ENCODE measurements around the gene MRPL36.
A peak's percentile ranks its signal among the peaks of the same experiment; 100 is the strongest.

The MRPL36 gene

DNA sequence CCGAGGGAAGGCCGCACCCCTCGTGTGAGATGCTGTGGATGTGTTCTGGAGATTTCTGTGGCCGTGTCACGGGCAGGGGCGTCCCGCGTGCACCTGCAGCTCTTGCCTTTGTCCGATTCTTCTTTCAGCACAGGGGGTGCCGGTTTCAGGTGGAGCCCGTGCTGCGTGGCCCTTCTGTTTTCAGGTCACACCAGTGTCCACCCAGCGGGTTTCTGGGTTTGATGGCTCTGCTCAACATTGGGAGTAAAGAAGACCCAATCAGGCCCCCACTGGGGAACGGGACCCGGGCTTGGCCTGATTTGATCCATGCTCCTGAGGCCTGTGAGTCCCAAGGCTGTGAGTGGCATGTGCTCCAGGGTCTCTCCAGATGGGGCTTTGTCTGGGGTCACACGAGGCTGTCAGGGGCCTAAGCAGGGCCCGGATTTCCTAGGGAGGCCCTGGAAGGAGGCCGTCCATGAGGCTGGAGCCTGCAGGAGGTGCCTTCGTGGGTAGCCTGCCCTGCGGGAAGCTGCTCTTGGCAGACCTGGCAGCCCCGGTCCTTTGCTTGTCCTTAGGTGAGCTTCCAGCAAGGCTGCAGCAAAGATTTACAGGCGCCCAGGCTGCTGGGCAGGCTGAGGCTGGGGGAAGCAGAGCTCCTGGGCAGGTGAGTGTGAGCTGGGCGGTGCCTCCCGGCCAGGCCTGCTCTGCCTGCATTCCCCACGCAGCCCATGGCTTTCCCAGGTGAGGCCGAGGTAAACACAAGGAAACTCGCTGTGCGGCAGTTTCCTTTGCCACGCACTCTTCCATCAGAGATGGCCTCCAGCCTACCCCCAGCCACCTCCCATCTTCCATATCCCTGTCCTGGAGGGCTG is 12.8 kb downstream of the MRPL36 start:
- ATAC-seq: no peak
- no peaks in the 10 kb centered on the region for H3K9me3 Mint-ChIP-seq
- DNase-seq (ENCODE audit: low spot score in 2 of 2): no peak
- H3K4me1 Mint-ChIP-seq: peaks cover 61% of the 10 kb centered on the region
- H3K4me3 Mint-ChIP-seq: no peak overlapping the region
- H3K27ac Mint-ChIP-seq: no peak overlapping the region
- no peaks in the 10 kb centered on the region for H3K36me3 Mint-ChIP-seq

DNA sequence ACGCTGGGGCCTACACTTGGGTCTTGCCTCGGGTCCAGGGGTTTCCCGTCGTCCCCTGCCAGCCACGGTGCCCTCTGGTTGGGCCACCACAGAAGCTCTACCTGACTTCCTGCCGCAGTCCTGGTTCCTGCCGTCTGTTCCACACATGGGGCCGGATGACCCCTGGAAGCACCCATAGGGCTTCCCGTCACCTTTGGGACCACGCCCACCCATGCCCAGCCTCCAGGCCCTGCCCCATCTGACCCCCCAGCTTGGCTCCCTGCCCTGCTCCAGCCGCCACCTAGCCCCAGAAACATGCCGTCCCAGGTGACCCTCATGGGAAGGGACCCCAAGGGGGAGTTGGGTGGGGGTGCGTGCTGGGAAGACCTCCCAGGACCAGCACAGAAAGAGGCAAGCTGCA is 13.7 kb downstream of the MRPL36 start:
- no peak for ATAC-seq
- H3K27ac Mint-ChIP-seq: peak overlapping the region; percentile 67

GRCh38 chr5:1785062-1785461 is 14.6 kb downstream of the MRPL36 start:
- Mint-ChIP-seq H3K36me3 (no peaks in the 10 kb centered on the region), H3K4me1 (peaks cover 45% of the 10 kb centered on the region), H3K4me3 (no peak overlapping the region), H3K27ac (no peak overlapping the region), H3K9me3 (no peaks in the 10 kb centered on the region)
- ATAC-seq (no peak), DNase-seq (ENCODE audit: low spot score in 2 of 2) (no peak)

More for the DNA sequence above, 13.7 kb downstream of the MRPL36 start:
- no peaks in the 10 kb centered on the region for H3K36me3 Mint-ChIP-seq
- no peaks in the 10 kb centered on the region for H3K9me3 Mint-ChIP-seq
- peaks cover 52% of the 10 kb centered on the region for H3K4me1 Mint-ChIP-seq
- no peak for DNase-seq (ENCODE audit: low spot score in 2 of 2)
- H3K4me3 Mint-ChIP-seq: no peak overlapping the region

- Mint-ChIP-seq H3K4me1 (peaks cover 39% of the 10 kb centered on the region), H3K4me3 (no peak overlapping the region), H3K36me3 (no peaks in the 10 kb centered on the region), H3K9me3 (no peaks in the 10 kb centered on the region), H3K27ac (no peak overlapping the region)
- DNase-seq (ENCODE audit: low spot score in 2 of 2) (no peak), ATAC-seq (no peak)
These were observed 15.2 kb downstream of the MRPL36 start for GRCh38 chr5:1784197-1785050.

- H3K27ac Mint-ChIP-seq: no peak overlapping the region
- H3K4me1 Mint-ChIP-seq: peaks cover 29% of the 10 kb centered on the region
- H3K4me3 Mint-ChIP-seq: no peak overlapping the region
- no peak for ATAC-seq
- H3K9me3 Mint-ChIP-seq: no peaks in the 10 kb centered on the region
- no peaks in the 10 kb centered on the region for H3K36me3 Mint-ChIP-seq
- DNase-seq (ENCODE audit: low spot score in 2 of 2): no peak
These were observed 16.5 kb downstream of the MRPL36 start for GRCh38 chr5:1783216-1783554.

DNA sequence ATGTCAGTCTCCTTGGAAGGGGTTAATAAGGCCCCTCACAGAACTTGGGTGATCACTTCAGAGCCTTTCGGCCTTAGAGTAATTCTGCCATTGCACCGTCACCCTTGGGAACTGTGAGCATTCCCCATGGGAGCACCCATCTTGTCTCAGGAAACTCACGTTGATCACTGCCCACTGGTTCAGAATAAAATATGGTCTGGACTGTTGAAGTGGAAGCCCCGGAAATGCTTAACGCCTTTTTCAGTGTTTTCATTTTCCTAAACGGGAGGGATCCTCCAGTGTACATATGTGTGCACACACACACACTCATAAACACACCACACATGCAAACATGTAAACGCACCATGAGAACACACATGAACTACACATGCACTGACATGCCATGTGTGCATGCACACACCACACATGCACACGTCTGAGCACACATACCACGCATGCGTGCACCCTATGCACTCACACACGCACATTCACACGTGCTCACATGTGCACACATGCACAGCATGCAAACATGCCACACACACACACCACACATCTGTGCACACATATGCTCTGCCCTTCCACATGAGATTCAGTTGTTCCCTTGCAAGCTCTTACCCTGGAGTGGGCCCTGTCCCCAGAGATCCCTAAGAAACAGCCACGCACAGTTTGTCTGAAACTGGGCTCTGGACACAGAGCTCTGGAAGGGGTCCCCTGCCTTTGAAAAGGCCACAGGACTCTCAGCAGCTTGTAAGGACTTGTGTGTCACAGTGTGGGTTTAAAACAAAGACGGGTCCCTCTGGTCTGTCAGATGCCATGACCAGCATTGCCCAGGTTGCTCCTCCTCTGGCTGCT is 17.0 kb downstream of the MRPL36 start:
- ATAC-seq: no peak
- DNase-seq (ENCODE audit: low spot score in 2 of 2): no peak
- Mint-ChIP-seq H3K9me3 (no peaks in the 10 kb centered on the region), H3K4me1 (peaks cover 24% of the 10 kb centered on the region), H3K4me3 (no peak overlapping the region), H3K36me3 (no peaks in the 10 kb centered on the region), H3K27ac (no peak overlapping the region)

DNA sequence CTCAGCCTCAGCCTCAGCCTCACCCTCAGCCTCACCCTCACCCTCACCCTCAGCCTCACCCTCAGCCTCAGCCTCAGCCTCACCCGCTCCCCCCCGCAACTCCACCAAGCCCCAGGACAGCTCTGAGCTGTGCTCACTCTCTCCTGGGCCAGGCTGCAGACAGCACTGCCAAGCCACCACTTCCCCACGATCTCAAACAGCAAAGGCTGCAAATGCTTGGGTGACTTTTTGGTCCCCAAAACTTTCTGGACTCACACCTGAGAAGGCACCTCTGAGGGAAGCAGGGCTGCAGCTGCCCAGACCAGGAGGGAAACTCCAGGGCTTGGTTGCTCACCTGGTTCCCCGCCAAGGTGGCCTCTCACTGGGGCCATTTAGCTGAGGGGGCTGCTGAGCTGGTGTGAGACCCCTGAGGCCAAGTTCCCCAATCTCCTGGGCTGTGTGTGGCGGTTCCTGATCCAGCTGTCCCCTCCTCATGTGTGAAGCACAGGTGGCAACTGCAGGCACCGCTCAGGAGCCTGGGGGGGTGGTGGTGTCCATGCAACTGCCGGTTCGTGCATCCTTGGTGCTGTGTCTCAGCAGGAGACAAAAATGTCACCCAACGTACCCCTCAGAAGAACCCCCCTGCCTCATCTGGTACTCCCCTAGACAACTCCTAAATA is 17.8 kb downstream of the MRPL36 start:
- Mint-ChIP-seq H3K27ac (no peak overlapping the region), H3K36me3 (no peaks in the 10 kb centered on the region), H3K4me1 (peaks cover 23% of the 10 kb centered on the region), H3K4me3 (no peak overlapping the region), H3K9me3 (no peaks in the 10 kb centered on the region)
- no peak for DNase-seq (ENCODE audit: low spot score in 2 of 2)
- ATAC-seq: no peak

- no peak overlapping the region for H3K4me3 Mint-ChIP-seq
- peaks cover 23% of the 10 kb centered on the region for H3K4me1 Mint-ChIP-seq
- H3K9me3 Mint-ChIP-seq: no peaks in the 10 kb centered on the region
- no peak for ATAC-seq
- H3K27ac Mint-ChIP-seq: no peak overlapping the region
- DNase-seq (ENCODE audit: low spot score in 2 of 2): no peak
- H3K36me3 Mint-ChIP-seq: no peaks in the 10 kb centered on the region
These were observed 18.5 kb downstream of the MRPL36 start for GRCh38 chr5:1781107-1781506.

GRCh38 chr5:1780614-1780930 is 19.1 kb downstream of the MRPL36 start:
- peaks cover 19% of the 10 kb centered on the region for H3K4me1 Mint-ChIP-seq
- DNase-seq (ENCODE audit: low spot score in 2 of 2) (no peak), ATAC-seq (no peak)

DNA sequence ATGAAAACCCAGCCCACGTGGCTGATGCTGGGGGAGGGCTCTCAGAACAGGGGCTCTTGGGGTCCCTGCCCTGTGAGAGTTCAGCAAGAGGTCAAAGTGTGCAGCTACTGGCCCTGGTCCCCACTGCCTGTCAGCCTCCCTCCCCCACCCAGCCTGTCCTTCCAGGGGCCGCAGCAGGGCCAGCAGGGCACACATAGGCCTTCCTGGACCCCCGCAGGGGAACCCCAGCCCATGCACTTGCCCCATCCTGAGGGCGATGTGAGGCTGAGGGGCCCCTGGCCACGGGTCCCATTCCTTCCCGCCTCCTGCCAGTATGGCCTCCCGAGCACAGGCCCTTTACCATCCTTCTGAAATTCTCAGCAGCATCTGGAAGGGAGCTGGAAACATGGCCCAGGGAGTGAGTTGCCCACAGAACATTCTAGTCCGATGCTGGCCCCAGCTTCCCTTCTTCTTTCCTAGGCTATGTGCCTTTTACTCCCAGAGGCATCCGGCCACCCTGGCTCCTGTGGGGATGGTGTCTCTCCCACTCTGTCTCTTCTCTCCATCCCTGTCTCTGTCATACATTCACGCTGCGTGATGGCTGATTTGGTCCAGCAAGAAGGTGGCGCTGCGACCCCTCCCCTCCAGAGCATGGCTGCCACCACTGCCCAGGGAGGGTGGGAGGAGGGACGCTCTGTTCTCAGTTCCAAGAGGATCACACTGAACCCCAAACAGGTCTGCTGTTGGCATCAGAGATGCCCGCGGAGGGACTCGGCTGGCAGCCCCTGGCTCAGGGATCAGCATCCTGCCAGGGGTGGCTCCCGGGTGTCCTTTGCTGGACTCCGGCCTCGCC is 19.6 kb downstream of the MRPL36 start:
- H3K4me3 Mint-ChIP-seq: no peak overlapping the region
- no peaks in the 10 kb centered on the region for H3K36me3 Mint-ChIP-seq
- DNase-seq (ENCODE audit: low spot score in 2 of 2): no peak
- H3K9me3 Mint-ChIP-seq: no peaks in the 10 kb centered on the region
- H3K27ac Mint-ChIP-seq: no peak overlapping the region
- H3K4me1 Mint-ChIP-seq: peaks cover 17% of the 10 kb centered on the region
- ATAC-seq: no peak

More at GRCh38 chr5:1780614-1780930, 19.1 kb downstream of the MRPL36 start:
- Mint-ChIP-seq H3K36me3 (no peaks in the 10 kb centered on the region), H3K4me3 (no peak overlapping the region), H3K9me3 (no peaks in the 10 kb centered on the region), H3K27ac (no peak overlapping the region)

- DNase-seq (ENCODE audit: low spot score in 2 of 2): no peak
- H3K9me3 Mint-ChIP-seq: no peaks in the 10 kb centered on the region
- no peak overlapping the region for H3K4me3 Mint-ChIP-seq
- no peak for ATAC-seq
- peaks cover 9% of the 10 kb centered on the region for H3K4me1 Mint-ChIP-seq
- no peak overlapping the region for H3K27ac Mint-ChIP-seq
- no peaks in the 10 kb centered on the region for H3K36me3 Mint-ChIP-seq
These were observed 20.5 kb downstream of the MRPL36 start for GRCh38 chr5:1779021-1779680.

GRCh38 chr5:1778138-1779020 is 21.3 kb downstream of the MRPL36 start:
- H3K4me1 Mint-ChIP-seq: peaks cover 7% of the 10 kb centered on the region
- H3K4me3 Mint-ChIP-seq: no peak overlapping the region
- DNase-seq (ENCODE audit: low spot score in 2 of 2) (no peak), ATAC-seq (no peak)
- H3K36me3 Mint-ChIP-seq: no peaks in the 10 kb centered on the region
- no peaks in the 10 kb centered on the region for H3K9me3 Mint-ChIP-seq
- H3K27ac Mint-ChIP-seq: no peak overlapping the region
